Gastrocnemius medialis (tissue), 4 donors: ENCODE results near the gene FAM72D.
"Not testable (repeated sequence)": the region's sequence is repeated elsewhere in the genome, so short reads cannot be mapped to it uniquely, and the experiment has no call there.

ENCODE experiments used
- CTCF ChIP-seq, 5 experiments: fragments of 450-650 bp in 3 of 5; fragments of 200-600 bp in 2 of 5; sonication (generic) in 2 of 5; IDR thresholded peaks in 4 of 5; conservative IDR thresholded peaks in 1 of 5; 1 replicate in 4 of 5; 2 replicates in 1 of 5; pipeline ENCODE4 v1.5.1; 2016 to 2019; ENCODE audit warnings: antibody characterized with exemption in 5 of 5, mild to moderate bottlenecking in 3 of 5, moderate library complexity in 3 of 5
- POLR2A ChIP-seq, 2 donors: fragments of 450-650 bp; IDR thresholded peaks; one replicate each; pipeline ENCODE4 v1.6.1; 2017; ENCODE audit warnings: antibody characterized with exemption in 2 of 2, mild to moderate bottlenecking in 2 of 2, moderate library complexity in 2 of 2

- TF ChIP-seq POLR2A (IDR thresholded peaks at IDR 0.05); CTCF (IDR thresholded peaks at IDR 0.05 in 4 of 5, conservative IDR thresholded peaks at IDR 0.05 in 1 of 5): not testable (repeated sequence)
These were observed 26.7 kb downstream of the FAM72D start for GRCh38 chr1:145122344-145123061.
